Activated naive CD4-positive, alpha-beta T cell treated with anti-CD3 and anti-CD28 coated beads, Interleukin-2, amount 50 U/mL, for 24 hours (primary cell): ENCODE data around the gene TDRD10.

ENCODE experiments used
- H3K27ac Mint-ChIP-seq: one replicate; pipeline ENCODE4 v1.8.0; 2021; ENCODE audit warnings: mild to moderate bottlenecking, mixed read lengths
- H3K27me3 Mint-ChIP-seq: one replicate; pipeline ENCODE4 v1.8.0; 2021; ENCODE audit warnings: mixed read lengths
- H3K36me3 Mint-ChIP-seq: one replicate; pipeline ENCODE4 v1.8.0; 2021; ENCODE audit warnings: mixed read lengths
- H3K4me1 Mint-ChIP-seq: one replicate; pipeline ENCODE4 v1.8.0; 2021; ENCODE audit warnings: mixed read lengths
- H3K4me3 Mint-ChIP-seq: one replicate; pipeline ENCODE4 v1.8.0; 2021; ENCODE audit warnings: mild to moderate bottlenecking, mixed read lengths
- H3K9me3 Mint-ChIP-seq: one replicate; pipeline ENCODE4 v1.8.0; 2021; ENCODE audit warnings: mixed read lengths

Gene TDRD10

GRCh38 chr1:154551474-154551873 is 49.5 kb downstream of the TDRD10 start:
- no peaks in the 10 kb centered on the region for H3K9me3 Mint-ChIP-seq
- peaks cover 17% of the 10 kb centered on the region for H3K36me3 Mint-ChIP-seq
- no peak overlapping the region for H3K4me3 Mint-ChIP-seq
- peaks cover 52% of the 10 kb centered on the region for H3K4me1 Mint-ChIP-seq
- H3K27ac Mint-ChIP-seq: no peak overlapping the region
- no peaks in the 10 kb centered on the region for H3K27me3 Mint-ChIP-seq

- Mint-ChIP-seq H3K27ac (no peak overlapping the region), H3K27me3 (no peaks in the 10 kb centered on the region), H3K36me3 (peaks cover 17% of the 10 kb centered on the region), H3K4me3 (no peak overlapping the region), H3K9me3 (no peaks in the 10 kb centered on the region), H3K4me1 (peaks cover 56% of the 10 kb centered on the region)
Observed at GRCh38 chr1:154552036-154552435, 50.0 kb downstream of the TDRD10 start.

- Mint-ChIP-seq H3K4me1 (peaks cover 55% of the 10 kb centered on the region), H3K27me3 (no peaks in the 10 kb centered on the region), H3K9me3 (no peaks in the 10 kb centered on the region), H3K36me3 (peaks cover 17% of the 10 kb centered on the region), H3K27ac (peak overlapping the region; percentile 57), H3K4me3 (no peak overlapping the region)
Observed at GRCh38 chr1:154553056-154554030, 51.3 kb downstream of the TDRD10 start.

GRCh38 chr1:154556422-154556821 is 54.4 kb downstream of the TDRD10 start:
- no peaks in the 10 kb centered on the region for H3K9me3 Mint-ChIP-seq
- H3K4me3 Mint-ChIP-seq: peak overlapping the region; percentile 93
- H3K27me3 Mint-ChIP-seq: no peaks in the 10 kb centered on the region
- H3K36me3 Mint-ChIP-seq: peaks cover 11% of the 10 kb centered on the region
- no peak overlapping the region for H3K27ac Mint-ChIP-seq
- H3K4me1 Mint-ChIP-seq: peaks cover 38% of the 10 kb centered on the region

- H3K4me3 Mint-ChIP-seq: peak overlapping the region; percentile 93
- no peaks in the 10 kb centered on the region for H3K9me3 Mint-ChIP-seq
- peak overlapping the region; percentile 82 for H3K27ac Mint-ChIP-seq
- H3K36me3 Mint-ChIP-seq: peaks cover 10% of the 10 kb centered on the region
- peaks cover 38% of the 10 kb centered on the region for H3K4me1 Mint-ChIP-seq
- H3K27me3 Mint-ChIP-seq: no peaks in the 10 kb centered on the region
Observed at GRCh38 chr1:154557248-154557938, 55.4 kb downstream of the TDRD10 start.

GRCh38 chr1:154557939-154558719 is 56.1 kb downstream of the TDRD10 start, which contains the start of gene UBE2Q1:
Gene UBE2Q1 (minus strand): TSS chr1:154558662. CDS start chr1:154558553, 109 bp downstream.
- peaks cover 35% of the 10 kb centered on the region for H3K4me1 Mint-ChIP-seq
- peaks cover 7% of the 10 kb centered on the region for H3K36me3 Mint-ChIP-seq
- no peaks in the 10 kb centered on the region for H3K27me3 Mint-ChIP-seq
- H3K27ac Mint-ChIP-seq: peak within 1 kb of the TSS; percentile 97
- no peaks in the 10 kb centered on the region for H3K9me3 Mint-ChIP-seq
- H3K4me3 Mint-ChIP-seq: peak within 1 kb of the TSS; percentile 96

GRCh38 chr1:154558720-154559465 is 56.9 kb downstream of the TDRD10 start:
- peak overlapping the region; percentile 96 for H3K4me3 Mint-ChIP-seq
- no peaks in the 10 kb centered on the region for H3K27me3 Mint-ChIP-seq
- peak overlapping the region; percentile 97 for H3K27ac Mint-ChIP-seq
- H3K9me3 Mint-ChIP-seq: no peaks in the 10 kb centered on the region
- peaks cover 29% of the 10 kb centered on the region for H3K4me1 Mint-ChIP-seq
- H3K36me3 Mint-ChIP-seq: peaks cover 3% of the 10 kb centered on the region

GRCh38 chr1:154559466-154560044 is 57.5 kb downstream of the TDRD10 start:
- H3K27ac Mint-ChIP-seq: peak overlapping the region; percentile 97
- H3K9me3 Mint-ChIP-seq: no peaks in the 10 kb centered on the region
- peak overlapping the region; percentile 96 for H3K4me3 Mint-ChIP-seq
- H3K4me1 Mint-ChIP-seq: peaks cover 29% of the 10 kb centered on the region
- no peaks in the 10 kb centered on the region for H3K27me3 Mint-ChIP-seq
- H3K36me3 Mint-ChIP-seq: peaks cover 3% of the 10 kb centered on the region

- H3K27me3 Mint-ChIP-seq: peaks cover 14% of the 10 kb centered on the region
- H3K27ac Mint-ChIP-seq: peak overlapping the region; percentile 44
- no peak overlapping the region for H3K4me3 Mint-ChIP-seq
- H3K9me3 Mint-ChIP-seq: no peaks in the 10 kb centered on the region
- H3K4me1 Mint-ChIP-seq: peaks cover 5% of the 10 kb centered on the region
- H3K36me3 Mint-ChIP-seq: peaks cover 2% of the 10 kb centered on the region
Observed at GRCh38 chr1:154565876-154566275, 63.9 kb downstream of the TDRD10 start.

- no peaks in the 10 kb centered on the region for H3K9me3 Mint-ChIP-seq
Observed at GRCh38 chr1:154567386-154568156, 65.6 kb downstream of the TDRD10 start, which contains the start of gene CHRNB2. Gene CHRNB2 (plus strand): TSS chr1:154567778. CDS start chr1:154568045, 267 bp downstream.

GRCh38 chr1:154568157-154568815 is 66.3 kb downstream of the TDRD10 start:
- H3K9me3 Mint-ChIP-seq: no peaks in the 10 kb centered on the region
- H3K4me1 Mint-ChIP-seq: peaks cover 5% of the 10 kb centered on the region
- no peak overlapping the region for H3K4me3 Mint-ChIP-seq
- no peak overlapping the region for H3K27ac Mint-ChIP-seq
- H3K36me3 Mint-ChIP-seq: peaks cover 2% of the 10 kb centered on the region
- peaks cover 14% of the 10 kb centered on the region for H3K27me3 Mint-ChIP-seq

More at GRCh38 chr1:154567386-154568156, 65.6 kb downstream of the TDRD10 start, which contains the start of gene CHRNB2:
- Mint-ChIP-seq H3K4me1 (peaks cover 5% of the 10 kb centered on the region), H3K27ac (no peak within 1 kb of the TSS), H3K4me3 (peak within 1 kb of the TSS; percentile 4), H3K36me3 (peaks cover 2% of the 10 kb centered on the region), H3K27me3 (peaks cover 14% of the 10 kb centered on the region)

GRCh38 chr1:154571244-154571963 is 69.4 kb downstream of the TDRD10 start:
- Mint-ChIP-seq H3K4me1 (peaks cover 5% of the 10 kb centered on the region), H3K27me3 (peaks cover 11% of the 10 kb centered on the region), H3K27ac (no peak overlapping the region)

GRCh38 chr1:154571964-154572288 is 69.9 kb downstream of the TDRD10 start:
- Mint-ChIP-seq H3K4me3 (no peak overlapping the region), H3K36me3 (peaks cover 2% of the 10 kb centered on the region), H3K4me1 (peaks cover 5% of the 10 kb centered on the region), H3K9me3 (no peaks in the 10 kb centered on the region), H3K27ac (no peak overlapping the region), H3K27me3 (peaks cover 7% of the 10 kb centered on the region)

More at GRCh38 chr1:154571244-154571963, 69.4 kb downstream of the TDRD10 start:
- no peaks in the 10 kb centered on the region for H3K9me3 Mint-ChIP-seq
- H3K4me3 Mint-ChIP-seq: no peak overlapping the region
- H3K36me3 Mint-ChIP-seq: peaks cover 2% of the 10 kb centered on the region
